ENCODE results near the gene SLC25A45.
A peak's percentile ranks its signal among the peaks of the same experiment; 100 is the strongest.

Gene SLC25A45

DNA sequence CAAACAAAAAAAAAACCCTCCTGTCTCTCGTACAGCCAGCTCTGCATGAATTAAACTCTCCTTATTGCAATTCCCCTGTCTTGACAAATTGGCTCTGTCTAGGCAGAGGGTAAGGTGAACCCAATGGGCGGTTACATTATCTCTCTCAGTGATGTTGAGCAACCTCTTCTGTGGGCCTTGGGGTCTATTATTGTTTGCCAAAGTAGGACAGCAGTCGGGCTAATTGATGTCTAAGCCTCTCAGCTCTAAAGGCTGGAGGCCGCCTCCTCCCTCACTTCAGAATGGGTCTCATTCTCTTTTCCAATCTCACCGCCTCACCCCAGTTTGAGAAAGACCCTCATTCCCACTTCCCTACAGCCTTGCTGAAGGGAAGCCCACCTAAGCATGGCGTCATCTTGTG, 1.3 kb upstream of the SLC25A45 start:
- DNase-seq, result no peak

DNA sequence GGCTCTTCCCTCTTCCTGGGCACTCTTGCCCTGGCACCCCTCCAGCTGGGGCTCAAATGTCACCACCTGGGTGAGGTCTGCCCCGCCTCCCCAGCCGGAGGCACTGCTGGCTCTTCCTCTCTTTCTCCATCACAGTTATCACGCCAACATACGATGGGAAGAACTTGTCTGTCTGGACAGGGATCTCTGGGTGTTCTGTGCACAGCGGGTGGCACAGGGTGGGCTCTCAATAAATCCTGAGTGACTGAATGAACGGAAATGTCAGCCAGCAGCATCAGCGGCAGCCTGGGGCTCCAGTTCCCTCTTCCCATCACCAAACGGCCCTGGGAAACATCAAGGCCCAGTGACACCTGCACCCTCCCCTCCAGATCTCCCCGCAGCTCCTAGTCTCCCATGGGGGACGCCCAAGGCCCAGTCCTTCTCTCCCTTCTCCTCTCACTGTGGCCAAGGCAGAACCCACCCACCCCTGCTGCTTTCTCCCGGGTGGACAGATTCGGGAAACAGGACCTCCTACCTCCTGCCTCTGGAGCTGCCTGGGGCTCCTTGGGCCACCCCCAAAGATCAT, 440 bp upstream of the SLC25A45 start:
- no peak for DNase-seq

DNA sequence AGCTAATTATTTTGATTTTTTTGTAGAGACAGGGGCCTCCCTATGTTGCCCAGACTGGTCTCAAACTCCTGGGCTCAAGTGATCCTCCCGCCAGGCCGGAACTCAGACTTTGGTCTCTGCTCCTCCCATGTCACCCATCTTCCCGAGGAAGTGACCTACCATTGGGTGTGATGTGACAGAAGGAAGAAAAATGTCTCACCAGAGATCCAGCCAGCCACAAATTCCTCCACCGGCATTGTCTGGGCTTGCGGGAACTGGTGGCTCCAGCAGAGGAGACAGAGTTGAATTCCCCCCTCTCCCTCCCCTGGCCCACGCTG, 772 bp downstream of the SLC25A45 start:
- DNase-seq, result peak; percentile 55 to 59

DNA sequence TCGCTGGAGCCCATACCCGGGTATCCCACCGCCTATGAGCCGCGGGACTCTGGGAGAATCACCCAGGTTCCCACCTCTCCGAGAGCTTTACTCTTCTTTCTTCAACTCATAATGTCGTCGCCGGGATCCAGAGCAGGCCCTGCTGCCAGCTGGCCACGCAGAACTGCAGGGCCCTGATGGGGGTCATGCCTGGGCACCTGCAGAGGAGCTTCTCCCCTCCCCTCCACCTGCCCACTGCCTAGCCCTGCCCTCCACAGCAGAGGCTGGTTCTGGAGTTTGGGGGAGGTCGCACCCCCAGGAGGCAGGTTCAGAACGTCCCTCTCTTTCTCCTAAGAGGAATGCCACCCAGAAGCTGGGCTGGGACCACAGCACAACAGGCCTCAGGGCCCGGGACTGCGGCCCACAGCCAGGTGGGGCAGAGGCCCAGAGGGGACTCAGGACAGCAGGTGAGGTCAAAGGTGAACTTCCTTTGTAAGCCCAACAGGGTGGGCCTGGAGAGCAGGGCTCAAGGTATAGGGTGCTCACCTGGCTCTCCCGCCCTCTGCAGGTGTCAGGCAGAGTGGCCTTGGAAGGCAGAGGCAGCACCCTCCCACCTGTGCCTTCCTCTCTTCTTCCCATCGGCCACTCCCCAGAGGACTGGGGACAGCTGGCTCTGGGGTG, 1.9 kb downstream of the SLC25A45 start:
- DNase-seq, result no peak

DNA sequence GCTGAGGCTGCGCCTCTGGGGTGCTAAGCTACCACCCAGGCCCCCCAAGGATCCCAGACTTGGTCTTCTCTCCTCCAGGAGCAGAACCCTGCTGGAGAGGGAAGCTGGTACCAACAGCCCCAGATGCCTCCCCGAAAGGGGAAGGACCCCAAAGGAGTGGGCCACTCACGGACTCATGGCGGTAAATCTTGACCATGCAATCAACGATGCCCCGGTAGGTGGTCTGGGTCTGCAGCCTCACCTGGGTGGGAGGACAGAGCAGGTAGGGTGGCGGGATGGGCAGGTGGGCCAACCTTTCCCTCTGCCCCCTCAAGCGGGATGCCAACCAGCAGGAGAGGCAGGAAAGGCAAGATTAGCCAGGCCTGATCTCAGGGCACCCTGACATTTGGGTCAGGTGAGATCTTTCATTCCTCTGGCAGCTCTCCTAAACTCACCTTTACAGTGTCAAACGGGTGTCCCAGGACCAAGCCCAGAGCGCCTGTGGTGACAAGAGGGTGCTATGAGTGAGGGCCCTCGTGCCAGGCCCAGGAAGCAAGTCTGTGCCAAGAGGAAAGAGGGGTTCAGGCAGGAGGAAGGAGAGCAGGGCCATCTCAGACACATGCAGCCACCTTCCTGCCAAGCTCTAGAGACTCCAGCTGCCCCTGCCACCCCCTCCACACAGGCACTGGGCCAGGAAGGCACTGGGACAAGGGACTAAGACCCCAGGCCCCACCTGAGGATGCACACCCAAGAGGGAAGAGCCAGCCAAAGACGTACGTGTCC, 2.6 kb downstream of the SLC25A45 start:
- no peak for DNase-seq

DNA sequence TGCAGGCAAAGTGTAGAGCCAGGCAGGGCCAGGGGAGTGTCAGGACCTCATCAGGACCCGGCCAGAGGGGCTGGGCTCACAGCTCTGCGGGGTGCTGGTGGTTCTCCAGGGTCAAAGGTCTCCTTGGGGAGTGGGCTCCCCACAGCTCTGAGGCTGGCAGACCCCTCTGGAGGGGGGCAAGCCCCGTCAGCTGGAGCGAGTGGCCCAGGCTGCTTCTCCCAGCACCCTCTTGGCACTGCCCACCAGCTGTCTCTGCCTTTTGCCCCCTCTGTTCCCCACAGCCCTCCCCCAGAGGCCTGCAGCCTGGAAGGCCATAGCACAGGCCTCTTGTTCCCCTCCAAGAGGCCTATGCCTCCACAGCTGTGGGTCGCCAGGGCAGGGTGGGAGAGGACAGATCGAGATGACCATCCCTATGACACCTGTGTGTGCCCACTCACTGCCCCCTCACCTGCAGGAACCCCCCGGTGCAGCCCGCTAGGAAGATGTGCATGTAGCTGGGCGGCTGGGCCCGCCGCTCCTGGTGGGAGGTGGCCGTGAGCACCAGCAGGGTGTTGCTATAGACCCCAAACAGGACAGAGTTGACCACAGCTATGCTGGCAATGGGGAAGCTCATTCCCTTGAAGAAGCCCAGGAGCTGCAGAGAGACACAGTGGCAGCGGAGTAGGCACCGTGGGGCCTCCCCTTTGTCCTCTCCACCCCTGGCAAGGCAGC, 3.4 kb downstream of the SLC25A45 start:
- no peak for DNase-seq

DNA sequence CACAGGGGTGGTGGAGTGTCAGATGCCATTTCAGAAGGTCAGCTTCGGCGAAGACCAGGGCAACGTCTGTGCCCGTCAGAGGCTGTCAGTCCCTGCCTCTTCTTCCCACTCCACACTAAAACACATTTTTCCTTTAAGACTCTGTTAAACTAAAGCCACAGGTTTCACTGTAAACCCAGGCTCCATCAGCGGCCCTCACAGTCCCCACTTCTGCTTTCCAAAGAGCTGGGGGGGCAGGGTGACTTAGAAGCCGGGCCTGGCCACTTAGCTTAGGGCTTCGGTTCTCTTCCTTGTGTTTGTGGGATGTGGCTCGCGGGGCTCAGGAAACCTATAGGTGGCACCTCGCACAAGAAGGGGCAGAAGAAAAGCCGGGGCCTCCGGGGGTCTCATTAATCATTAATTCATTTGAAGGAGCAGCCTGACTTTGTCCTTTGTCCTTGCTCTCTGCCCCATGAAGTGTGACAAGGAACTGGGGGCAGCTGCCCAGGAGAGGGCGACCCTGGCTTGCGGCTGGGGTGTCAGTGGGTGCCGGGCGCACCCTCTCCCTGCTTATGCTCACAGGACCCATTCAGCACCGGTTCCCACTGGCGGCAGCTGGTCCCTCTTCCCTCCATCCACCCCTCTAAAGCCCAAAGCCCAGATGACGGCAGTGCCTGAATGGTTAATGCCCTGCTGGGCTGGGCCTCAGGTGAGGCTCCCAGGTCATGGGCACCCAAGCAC, 4.1 kb downstream of the SLC25A45 start:
- DNase-seq, result peak; percentile 29 to 85

DNA sequence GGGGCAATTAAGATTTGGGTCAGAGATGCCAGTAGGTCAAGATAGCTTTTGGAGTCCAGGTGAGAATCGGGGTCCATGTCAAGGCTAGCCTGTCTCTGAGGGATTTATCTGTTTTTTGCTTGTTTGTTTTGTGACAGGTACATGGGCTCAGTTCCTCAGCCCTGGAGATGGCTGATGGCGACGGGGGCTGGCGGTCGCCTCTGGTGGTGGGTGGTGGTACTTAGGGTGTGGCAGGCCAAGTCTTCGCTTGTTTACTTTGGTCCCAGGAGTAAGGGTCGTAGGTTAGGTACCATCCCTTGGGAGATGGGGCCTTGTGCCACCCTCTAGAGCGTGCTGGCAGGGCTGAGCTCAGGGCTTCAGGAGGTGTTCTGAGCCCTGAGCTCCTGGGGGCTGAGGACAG, 4.7 kb downstream of the SLC25A45 start:
- no peak for DNase-seq

DNA sequence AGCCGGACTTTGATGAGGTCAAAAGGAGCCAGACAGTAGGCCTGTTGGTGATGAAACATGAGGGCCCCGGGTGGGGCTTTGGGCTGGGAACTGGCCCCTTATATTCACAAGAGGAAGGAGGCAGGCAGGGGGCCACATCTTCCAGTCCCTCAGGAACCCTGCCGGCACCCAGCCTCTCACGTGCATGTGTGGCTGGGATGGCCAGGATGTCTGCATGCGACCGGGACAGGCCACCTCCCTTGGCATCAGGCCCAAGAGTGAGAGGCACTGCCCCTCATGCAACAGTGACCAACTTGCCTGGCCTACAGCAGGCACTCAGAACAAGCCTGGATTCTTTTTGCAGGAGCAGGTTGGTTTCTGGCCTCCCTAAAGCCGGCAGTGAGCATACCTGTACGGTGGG, 5.4 kb downstream of the SLC25A45 start:
- DNase-seq, result no peak

DNA sequence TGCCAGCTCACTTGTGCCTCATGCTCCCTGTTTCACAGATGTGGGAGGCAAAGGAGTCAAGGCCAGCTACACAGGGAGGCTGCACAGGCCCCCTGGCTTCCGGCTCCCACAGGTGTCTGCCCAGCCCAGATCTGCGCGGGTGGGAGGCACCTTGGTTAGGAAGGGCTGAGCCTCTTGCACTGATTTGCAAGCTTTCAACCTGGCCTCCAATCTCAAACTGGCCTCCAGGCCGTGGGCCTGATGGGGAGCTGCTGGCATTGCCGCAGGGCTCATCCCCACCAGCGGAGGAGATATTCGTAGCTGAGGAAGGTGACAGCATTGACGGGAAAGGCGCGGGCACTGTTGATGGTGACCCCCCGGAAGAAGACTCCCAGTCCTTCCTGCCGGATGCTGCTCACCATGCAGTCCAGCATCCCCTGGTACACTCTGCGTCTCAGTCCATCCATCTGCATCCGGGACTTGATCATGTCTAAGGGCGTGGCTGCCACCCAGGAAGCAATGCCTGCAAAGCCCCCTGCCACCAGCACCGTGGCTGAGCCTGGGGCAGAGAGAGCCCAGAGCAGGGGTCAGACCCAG, 6.2 kb downstream of the SLC25A45 start:
- DNase-seq, result no peak

DNA sequence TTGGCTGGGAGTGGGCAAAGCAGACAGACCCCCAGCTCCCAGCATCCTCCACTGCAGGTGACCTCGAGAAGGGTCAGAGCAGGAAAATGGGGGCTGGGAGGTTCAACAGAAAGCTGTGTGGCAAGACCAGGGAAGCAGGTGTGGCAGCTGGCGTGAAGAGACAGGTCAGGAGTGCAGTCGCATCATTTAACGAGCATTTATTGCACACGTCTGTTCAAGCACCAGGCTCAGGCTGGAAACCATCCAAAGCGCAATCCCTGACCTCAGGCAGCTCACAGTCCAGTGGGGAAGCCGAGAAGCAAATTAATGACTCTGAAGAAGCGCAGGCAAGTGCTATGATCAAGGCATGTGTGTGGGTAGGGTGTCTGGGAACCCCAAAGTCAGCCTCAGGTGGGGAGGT, 7.4 kb downstream of the SLC25A45 start:
- no peak for DNase-seq

DNA sequence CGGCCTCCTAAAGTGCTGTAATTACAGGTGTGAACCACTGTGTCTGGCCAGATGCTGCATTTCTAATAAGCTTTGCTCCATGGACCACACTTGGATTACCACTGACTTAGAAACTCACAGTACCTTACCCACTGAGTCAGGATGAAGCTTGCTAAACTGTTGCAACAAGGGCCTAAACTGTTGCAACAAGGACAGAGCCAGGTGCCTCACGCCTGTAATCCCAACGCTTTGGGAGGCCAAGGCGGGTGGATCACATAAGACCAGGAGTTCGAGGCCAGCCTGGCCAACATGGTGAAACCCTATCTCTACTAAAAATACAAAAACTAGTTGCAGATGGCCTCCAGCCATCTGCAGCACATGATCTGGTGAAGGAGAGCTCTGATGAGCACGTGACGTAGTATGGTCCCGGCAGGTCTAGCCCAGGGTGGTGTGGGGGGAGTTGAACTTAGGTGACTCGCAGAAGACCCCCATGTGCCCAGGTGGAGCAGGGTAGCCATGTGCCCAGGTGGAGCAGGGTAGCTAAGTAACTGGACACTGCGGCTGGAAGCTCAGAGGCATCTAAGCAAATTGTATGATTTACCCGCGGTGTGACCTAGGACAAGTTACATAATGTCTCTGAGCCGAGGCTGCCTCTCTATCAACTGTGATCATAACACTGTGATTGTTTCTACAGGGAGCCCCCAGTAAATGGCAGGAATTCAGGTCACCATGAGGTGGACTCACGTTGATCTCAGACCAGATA, 8.4 kb downstream of the SLC25A45 start:
- no peak for DNase-seq

DNA sequence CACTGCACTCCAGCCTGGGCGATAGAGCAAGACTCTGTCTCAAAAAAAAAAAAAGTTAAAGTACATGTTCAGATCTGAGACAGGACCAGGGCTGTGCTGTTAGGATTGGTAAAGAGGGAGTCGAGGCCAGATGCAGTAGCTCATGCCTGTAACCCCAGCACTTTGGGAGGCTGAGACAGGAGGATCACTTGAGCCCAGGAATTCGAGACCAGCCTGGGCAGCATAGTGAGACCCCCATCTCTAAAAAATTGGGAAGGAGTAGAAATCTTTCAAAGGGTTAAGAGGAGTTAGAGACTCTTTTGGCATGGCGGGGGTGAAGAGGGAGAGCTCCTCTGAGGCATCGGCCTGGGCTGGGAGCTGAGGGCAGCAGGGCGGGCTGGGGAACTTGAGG, 11.8 kb downstream of the SLC25A45 start:
- DNase-seq, result no peak

DNA sequence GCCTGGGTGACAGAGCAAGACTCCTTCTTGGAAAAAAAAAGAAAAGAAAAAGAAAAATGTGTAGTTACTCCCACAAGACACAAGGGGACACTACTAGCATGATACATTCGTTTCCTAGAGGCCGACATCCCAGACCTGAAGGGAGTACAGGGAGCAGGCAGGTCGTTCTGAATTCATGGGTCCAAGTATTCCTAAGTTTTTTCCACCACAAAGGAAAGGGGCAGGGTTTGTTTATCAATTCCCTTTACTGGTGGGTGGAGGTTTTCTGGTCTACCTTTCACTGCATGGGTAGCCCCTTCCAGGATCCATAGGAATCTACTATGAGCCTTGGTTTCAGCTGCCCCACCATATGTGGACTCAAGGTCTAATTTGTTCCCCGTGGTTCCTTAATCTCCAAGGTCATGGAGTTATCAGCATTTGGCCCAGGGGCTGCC, 16.1 kb downstream of the SLC25A45 start:
- peak in 1 of 2 donors; percentile 77 for DNase-seq

DNA sequence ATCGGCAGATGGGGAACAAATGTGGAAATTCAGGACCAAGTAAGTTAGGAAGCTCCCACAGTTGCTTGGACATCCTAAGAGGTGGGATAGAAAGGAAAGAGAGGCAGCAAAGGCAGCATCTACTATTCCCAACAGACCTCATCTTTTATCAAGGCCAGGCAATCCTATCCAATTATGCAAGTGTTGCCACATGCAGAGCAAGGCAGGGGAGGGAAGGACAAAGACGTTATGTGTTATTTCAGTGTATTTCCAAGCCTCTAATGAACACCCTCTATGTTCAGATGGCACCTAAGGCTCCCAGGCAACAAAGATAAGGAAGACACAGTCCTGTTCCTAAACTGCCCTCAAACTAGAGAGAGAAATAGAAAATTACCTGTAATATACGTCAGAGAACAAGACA, 18.7 kb downstream of the SLC25A45 start:
- no peak for DNase-seq

DNA sequence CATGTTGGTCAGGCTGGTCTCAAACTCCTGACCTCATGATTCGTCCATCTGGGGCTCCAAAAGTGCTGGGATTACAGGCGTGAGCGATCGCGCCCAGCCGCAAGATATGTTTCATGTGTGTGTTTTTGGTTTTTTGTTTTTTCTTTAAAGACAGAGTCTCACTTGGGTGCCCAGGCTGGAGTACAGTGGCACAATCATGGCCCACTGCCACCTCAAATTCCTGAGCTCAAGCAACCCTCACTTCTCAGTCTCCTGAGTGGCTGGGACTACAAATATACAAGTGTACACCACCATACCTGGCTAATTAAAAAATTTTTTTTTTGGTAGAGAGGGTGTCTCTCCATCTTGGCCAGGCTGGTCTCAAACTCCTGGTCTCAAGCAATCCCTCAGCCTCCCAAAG, 19.5 kb downstream of the SLC25A45 start:
- DNase-seq, result no peak

DNA sequence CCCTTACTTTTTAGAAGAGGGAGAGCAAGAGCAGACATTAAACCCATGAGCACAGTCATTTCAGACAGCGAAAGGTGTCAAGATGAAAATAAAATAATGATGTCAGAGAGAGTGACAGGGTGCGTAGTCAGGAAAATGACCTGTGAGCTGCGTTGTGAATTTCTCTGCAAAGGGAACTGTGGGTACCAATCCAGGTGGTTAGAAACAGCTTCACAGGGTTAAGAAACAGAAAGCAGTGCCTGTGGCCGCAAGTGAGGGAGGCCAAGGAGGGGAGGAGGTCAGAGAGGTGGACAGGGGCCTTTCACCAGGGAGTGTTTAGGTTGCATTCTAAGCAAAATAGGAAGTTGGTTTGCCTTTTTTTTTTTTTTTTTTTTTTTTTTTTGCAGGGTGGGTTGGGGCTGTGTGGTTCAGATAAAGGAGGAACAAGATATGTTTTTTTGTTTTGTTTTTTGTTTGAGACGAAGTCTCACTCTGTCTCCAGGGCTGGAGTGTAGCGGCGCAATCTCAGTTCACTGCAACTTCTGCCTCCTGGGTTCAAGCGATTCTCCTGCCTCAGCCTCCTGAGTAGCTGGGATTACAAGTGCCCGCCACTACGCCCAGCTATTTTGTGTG, 20.0 kb downstream of the SLC25A45 start:
- DNase-seq, result peak in 1 of 2 donors; percentile 56

DNA sequence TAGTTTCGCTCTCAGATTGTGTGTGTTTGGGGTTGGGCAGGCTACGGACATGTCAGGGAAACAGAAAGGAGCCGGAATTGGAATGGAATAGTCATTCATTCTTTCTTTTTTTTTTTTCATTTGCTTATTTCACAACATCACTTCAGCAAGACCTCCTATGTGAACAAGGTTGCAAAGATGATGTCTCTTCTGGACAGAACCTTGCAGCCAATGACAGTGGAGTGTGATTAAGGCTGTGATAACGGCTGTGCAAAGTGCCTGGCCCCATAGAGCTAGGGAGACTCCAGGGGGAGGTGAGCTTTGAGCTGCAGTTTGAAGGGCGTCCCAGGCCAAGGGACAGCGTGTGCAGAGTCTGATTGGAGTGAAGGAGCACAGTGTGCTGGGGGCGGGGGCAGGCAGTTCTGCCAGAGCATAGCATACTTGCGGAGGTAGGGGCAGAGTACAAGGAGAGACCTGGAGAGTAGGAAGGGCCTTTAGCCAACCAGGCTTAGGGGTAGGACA, 24.5 kb downstream of the SLC25A45 start:
- DNase-seq, result no peak

DNA sequence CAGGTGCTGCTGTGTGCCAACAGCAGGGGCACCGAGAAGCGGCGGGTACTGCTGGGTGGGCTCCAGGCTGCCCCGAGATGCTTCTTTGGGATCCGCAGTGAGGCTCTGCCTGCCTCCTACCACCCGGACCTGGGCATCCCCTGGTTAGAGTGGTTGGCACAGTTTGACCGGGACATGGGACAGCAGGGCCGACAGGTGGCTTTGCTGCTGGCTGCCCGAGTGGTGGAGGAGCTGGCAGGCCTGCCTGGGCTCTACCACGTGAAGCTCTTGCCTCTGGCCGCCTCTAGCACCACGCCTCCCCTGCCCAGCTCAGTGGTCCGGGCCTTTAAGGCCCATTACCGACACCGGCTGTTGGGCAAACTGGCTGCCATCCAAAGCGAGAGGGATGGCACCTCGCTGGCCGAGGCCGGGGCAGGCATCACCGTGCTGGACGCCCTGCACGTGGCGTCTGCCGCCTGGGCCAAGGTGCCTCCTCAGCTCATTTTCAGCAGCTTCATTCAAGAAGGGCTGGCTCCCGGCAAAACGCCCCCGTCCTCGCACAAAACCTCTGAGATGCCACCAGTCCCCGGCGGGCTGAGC, 26.0 kb downstream of the SLC25A45 start:
- no peak for DNase-seq

DNA sequence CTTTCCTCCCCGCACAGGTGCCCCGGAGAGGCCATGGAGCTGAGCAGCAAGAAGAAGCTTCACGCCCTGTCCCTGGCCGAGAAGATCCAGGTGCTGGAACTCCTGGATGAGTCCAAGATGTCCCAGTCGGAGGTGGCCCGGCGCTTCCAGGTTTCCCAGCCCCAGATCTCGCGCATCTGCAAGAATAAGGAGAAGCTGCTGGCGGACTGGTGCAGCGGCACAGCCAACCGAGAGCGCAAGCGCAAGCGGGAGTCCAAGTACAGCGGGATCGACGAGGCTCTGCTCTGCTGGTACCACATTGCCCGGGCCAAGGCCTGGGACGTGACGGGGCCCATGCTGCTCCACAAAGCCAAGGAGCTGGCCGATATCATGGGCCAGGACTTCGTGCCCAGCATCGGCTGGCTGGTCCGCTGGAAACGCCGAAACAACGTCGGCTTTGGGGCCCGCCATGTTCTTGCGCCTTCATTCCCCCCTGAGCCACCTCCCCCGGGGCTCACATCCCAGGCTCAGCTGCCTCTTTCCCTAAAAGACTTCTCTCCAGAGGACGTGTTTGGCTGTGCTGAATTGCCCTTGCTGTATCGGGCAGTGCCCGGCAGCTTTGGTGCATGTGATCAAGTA, 26.6 kb downstream of the SLC25A45 start:
- no peak for DNase-seq

Data from bone marrow (tissue), 2 donors.